Cerebellar cortex (tissue), 1 donor: ENCODE data around the gene RAD51.

ENCODE experiments used
- DNase-seq: peaks from one replicate; pipeline ENCODE4 v3.0.0-alpha.2; 2015; ENCODE audit warnings: low spot score

RAD51 gene

DNA sequence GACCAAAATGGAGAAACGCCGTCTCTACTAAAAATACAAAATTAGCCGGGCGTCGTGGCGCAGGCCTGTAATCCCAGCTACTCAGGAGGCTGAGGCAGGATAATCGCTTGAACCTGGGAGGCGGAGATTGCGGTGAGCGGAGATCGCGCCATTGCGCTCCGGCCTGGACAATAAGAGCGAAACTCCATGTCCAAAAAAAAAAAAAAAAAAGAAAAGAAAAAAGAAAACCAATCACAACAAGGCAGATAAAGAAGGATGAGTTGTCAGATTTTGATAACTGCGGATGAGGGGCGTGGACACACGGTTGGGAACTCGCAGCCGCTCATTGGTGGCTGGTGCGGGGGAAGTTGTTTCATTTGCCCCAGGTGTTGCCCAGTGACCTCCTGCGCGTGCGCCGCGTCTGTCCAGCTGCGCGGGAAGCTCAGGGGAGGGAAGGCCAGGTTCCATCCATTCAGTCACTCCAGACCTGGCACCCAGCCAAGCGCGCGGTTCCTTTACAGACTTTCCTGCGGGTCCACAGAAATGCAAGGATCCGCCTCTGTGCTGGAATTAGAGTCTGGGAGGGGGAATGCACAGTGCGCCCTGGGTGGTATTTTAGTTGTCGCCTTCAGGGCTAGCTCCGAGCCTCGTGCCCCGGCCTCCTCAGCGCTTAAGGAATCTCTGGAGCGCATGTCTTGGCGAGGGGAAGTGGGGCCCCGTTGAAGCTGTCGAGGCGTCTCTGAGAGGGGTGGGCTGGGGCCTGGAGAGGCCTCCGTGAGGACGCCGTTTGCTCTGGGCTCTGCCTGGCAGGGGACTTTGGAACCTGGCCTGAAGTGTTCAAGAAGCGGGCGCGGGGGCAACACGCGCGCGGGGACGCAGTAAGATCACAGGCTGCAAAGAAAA lies 68.2 kb downstream of the RAD51 start:
- DNase-seq = peak; percentile 74

DNA sequence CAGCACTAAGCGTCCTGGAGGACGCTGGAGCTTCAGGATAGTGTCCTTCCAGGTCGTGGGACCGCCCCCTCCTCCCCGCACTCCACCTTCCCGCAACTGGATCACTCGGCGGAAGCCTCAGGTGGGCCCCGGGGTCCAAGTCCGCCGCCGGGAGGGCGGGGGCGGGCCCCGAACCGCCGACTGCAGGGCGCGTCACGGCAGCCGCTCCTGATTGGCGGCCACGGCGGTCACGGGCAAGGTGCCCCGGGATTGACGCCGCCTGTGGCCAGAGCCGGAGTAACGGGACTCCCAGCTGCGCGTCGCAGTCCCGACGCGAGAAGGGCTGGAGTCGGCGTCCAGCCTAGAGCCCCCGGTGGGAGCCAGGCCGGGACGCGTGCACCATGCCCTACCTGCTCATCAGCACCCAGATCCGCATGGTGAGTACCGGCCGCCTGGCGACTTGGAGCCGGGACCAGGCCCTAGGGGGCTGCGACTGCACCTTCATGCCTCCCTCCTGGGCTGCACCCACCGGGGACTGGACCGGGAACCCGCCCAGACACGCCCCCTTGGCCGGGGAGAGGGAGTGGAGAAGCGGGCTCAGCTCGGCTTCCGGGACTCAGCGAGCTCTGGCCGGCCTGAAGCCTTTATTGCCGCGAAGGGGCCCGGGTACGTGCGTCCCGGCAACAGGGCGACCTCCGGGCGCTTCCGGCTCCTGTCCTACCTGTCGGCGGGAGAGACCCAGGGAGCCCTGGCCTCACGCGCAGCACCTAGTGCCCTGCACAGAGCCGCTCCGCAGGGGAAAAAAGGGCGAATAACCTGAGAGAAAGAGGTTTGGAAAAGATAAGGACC lies 69.0 kb downstream of the RAD51 start, which contains the start of gene GCHFR:
Gene GCHFR (plus strand): TSS at position 268 of the 828 bp plus-strand sequence. CDS start 113 bp downstream, at position 381.
- DNase-seq = peak; percentile 71

DNA sequence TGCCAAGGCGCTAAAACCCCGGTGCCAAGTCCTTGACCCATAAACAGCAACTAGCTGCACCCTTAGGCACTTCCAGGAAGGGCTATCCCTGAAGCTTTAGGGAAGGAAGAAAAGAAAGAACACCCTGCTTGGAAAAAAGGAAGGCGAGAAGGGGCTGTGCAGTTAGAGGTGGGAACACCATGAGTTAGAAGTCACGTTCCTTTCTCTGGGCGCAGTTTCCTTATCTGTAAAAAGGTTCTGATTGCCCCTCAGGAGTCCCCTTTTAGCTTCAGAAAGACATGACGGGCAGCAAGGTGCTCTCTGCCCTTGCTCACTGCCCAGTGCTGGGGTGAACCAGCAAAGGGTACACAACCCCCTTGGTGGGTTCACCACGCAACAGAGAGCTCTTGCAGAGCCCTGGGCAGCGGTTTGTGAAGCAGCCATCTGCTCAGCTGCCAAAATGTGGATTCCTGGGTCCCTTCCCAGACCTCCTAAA lies 69.7 kb downstream of the RAD51 start:
- DNase-seq = no peak

DNA sequence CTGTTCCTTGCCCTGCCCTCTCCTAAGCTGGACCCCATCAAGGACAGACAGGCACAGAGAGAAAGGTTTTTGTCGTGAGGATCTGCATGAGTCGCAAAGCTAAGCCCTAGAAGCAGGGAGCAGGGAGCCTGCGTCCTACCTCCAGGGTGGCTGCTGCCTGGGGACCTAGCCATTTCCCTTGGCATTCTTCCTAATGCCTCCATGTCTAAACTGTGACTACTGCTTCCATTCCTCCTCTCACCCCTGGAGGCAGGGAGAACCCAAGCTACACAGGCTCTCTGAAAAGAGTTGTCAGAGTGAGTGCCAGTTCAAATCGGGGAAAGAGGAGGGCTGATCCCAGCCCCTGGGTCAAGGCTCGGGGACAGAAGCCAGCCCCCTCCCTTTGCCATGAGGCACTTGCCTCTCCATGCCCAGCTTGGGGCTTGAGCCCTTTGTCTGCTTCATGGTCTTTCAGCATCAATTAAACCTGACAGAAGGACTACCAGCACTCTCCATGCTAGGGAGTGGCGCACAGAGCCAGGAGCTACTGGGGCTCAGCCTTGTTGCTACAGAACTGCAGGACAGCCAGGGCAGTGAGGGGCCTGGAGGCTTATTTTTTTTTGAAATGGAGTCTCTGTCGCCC lies 71.3 kb downstream of the RAD51 start:
- no peak for DNase-seq

DNA sequence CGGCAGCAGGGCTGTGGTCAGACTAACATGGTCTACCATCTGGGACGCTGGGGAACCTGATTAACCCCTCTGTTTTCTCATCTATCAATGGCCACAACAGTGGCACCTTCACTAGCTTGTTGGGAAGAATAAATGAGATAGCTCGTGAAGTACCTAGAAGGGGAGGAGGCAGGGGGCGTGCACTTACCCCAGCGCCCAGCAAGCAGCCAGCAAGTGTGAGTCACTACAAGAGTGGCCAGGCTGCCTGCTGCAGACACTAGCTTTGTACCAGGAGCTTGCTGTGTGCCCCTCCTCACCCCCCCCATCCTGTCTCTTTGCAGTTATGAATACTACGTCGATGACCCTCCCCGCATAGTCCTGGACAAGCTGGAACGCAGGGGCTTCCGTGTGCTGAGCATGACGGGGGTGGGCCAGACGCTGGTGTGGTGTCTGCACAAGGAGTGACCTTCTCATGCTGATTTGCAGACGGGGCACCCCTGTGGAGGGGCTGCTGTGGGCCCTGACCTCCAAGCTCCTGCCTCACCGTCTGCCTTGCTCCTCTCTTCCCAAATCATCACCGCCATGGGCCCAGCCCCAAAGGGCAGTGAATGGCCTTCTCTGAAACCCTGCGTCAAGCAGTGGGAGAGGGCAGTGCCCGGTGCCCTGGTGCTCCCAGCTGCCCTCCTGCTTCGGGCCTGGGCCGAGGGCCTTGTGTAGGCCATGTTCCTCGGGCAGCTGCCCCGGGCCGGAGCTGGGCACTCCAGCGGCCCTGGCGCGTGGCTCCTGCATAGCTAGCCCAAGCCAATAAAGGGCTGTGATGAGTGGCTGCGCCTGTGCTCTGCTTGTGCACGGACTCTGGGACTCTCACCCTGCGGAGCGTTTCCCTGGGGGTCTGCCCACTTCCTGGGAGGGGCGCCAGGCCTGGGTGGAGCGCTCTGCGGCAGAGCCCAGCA lies 72.2 kb downstream of the RAD51 start:
- no peak for DNase-seq

DNA sequence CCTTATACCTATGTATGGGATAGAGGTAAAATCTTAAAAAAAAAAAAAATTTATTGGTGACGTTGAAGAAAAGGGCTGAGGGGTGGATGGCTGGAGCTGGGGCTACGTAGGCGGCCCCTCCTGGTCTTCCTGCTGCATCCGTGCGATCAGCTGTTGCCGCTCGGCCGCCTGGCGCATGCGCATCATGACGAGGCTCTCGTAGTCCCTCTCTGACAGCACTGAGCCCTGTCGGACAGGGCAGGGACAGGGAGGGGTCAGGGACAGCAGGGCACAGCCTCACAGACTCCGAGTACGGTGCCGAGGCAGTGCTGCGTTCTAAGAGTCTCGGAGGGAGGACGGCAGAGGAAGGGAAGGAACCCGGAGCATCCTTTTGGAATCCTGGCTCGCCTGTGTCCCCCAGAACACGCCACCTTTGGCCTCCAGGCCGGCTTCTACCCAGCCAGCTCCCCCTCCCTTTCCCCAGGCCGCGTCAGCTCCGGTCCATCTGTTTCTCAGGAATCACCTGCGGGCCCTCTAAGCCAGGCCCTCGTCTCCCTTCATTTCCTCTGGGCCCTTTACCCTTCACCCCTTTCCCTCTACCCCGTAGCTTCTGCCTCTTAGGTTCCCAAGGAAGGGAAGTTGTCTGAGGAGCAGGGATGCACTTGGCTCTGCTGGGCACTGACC lies 73.0 kb downstream of the RAD51 start:
- DNase-seq = peak; percentile 87

DNA sequence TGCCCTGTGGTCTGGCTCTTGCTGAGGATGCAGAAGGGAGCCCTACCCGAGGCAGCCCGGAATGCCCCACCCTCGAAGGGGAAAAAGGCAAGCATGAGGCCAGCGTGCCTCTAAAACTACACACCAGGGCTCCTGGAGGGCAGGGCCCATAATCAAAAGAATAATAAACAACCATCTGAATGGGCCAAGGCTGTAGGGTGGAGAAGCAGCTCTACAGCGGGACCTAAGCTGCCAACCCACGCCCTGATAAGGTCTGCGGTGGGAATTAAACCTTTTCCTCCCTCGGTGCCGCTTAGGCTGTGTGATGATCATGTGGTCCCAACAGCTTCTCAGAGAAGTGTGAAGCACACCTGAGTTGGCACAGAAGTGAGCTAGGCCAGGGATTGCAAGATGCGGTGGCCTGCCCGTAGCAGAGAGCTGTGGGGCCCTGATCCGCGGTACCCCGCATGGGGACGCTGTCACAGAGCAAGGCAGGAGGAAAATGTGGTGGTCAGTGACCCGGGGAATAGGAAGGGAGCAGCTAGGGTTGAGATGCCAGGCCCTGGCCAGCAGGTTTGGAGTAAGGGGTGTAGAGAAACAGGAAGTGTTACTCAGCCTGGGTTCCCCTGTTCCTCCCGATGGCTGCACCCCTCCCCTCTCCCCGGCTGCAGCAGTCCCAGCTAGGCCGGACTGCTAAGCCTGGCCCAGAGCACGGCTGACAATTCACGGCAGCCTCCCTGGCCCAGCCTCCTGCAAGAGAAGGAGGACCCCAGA lies 73.7 kb downstream of the RAD51 start:
- DNase-seq = no peak

DNA sequence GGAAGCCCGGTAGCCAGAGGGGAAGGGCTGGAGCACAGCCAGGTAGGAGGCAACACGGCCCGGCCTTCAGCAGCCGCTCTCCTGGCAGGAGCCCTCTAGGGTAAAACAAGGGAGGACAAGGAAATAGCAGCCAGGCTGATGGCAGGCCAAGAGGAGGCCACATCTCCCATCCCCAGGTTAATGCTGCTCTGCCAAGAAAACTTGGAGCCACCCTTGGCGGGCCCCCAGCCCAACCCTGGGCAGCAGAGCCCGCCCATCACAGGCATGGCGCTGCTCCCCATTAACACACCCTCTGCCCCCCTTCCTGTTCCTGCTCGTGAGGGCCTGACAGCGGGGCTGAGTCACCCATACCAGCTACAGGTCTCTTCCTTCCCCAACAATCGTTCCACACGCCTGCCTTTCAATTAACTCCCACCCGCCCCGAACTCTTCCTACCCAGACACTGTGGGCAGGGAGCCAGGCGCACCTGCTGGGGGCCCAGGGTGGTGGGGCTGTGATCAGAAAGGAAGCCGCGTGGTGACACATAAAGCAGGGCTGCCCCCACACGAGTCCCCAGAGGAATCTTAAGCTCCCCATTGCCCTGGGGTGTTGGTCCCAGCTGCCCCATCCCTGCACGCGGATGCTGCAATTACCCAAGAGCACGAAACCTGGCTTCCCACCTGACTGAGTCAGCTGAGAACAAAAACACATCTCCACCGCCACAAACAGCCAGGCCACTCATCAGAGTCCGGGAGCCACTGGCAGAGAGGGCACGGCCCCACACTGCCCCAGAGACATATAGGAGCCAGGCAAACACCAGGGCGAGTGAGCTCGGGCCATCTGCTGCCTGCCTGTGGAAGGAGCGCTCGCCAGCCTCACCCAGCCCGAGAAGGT lies 74.5 kb downstream of the RAD51 start, which contains the start of gene C15orf62:
Gene C15orf62 (plus strand): TSS at position 707 of the 873 bp plus-strand sequence. CDS start 516 bp downstream, outside the sequence.
- DNase-seq = peak; percentile 74

DNA sequence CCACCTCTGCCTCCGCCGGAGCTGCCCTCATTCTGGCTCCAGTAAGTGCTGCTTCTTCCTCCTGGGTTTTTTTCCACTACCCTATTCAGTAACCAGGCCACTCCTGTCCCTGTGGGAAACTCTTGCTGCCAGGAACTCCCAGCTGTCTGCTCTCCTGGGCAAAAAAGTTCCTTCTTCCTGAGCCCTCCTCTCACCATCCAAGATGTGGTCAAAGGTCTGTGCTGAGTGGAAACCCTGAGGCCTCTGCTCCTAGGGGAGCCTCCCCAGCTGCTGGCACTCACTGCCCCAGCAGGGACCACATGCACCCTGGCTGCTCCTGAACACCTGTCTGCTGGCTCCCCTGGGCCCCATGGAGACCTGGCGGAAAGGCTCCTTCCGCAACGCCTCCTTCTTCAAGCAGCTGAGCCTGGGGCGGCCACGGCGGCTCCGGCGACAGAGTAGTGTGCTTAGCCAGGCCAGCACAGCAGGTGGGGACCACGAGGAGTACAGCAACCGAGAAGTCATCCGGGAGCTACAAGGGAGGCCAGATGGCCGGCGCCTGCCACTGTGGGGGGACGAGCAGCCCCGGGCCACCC lies 75.3 kb downstream of the RAD51 start:
- no peak for DNase-seq

DNA sequence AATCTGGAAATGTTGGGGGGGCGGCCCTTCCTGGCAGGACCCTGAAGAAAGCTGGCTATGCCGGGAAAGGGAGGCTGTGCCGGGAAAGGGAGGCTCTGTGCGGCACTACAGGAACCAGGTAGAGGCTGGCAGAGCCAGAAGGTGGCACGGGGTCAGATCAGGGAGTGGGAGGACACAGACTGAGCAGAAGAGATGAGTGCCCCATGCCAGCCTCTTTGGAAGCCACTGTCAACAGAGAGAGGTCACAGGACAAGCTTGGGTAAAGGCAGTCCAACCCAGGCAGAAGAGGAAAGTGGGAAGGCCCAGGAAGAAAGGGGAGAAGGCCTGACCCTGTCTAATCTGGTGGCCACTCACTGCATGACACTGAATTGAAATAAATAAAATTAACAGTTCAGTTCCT lies 76.3 kb downstream of the RAD51 start:
- DNase-seq = no peak

DNA sequence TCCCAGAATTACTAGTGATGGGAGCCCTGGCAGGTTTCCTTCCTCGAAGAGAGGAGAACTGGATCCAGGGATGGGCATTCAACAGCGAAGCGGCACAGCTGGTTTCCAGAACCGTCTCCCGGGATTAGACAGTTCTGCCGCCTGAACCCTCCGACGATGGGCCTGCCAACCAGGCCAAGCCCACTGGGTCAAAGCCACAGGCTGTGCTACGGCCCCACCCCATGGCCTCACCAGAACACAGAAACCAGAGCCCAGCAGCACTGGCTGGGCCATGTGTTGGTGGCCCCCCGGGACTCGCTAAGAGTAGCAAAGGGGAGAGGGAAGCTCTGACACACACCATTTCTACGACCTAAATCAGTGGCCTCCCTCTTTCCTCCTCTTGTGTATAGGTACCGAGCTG lies 77.0 kb downstream of the RAD51 start:
- no peak for DNase-seq

DNA sequence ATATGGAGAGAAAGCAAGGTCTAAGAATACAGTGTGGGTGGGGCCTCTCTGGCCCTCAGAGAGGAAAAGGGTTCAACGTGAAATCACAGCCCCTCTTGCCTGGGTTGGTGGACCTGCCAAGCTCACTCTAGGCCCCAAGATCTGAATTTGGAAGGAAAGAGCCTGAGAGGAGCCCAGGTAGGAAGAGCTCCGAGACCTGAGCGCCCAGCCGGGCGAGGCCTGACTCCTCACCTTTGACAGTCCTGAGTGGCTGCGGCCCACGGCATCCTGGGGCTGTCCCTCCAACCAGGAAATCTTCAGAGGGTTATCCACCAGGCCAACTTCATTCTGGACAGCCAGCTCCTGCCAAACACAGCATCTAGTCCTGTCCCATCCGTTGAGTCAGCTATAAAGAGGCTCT lies 78.5 kb downstream of the RAD51 start:
- DNase-seq = no peak

DNA sequence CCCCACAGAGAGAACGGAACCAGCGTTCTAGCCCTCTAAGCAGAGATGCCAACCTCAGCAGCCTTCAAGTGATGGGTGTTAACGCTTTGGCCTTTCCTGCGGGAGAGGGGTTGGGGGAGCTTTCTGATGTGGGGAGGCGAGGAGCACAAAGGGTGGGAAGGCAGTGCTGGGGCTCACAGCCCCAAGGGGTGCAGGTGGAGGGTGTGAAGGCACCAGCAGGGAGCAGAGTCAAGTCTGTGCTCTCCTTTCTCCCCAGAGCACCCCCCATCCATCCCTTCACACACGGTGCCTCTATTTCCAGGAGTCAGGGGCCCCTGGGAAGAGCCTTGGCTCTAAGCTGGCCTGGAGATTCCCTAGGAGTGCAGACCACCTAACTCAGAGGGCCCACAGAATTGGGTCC lies 78.9 kb downstream of the RAD51 start:
- DNase-seq = no peak

DNA sequence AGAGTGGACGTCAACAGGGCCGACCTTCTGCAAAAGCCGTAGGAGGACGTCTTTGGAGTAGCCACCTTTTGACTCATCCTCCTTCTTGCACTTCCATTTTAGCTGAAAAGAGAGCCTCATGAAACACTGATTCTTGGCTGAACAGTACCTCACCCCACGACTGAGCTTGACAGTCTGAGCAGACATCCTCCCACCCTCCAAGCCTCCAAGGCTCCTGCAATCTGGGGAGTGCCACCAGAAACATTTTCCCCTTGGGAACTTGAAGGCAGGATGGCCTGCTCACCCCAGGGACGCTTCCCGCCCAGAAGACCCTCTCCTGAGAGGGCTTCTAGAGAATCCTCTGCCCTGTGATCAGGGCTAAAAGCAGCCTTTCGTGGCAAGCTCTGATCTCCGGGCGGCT lies 80.0 kb downstream of the RAD51 start:
- DNase-seq = no peak

DNA sequence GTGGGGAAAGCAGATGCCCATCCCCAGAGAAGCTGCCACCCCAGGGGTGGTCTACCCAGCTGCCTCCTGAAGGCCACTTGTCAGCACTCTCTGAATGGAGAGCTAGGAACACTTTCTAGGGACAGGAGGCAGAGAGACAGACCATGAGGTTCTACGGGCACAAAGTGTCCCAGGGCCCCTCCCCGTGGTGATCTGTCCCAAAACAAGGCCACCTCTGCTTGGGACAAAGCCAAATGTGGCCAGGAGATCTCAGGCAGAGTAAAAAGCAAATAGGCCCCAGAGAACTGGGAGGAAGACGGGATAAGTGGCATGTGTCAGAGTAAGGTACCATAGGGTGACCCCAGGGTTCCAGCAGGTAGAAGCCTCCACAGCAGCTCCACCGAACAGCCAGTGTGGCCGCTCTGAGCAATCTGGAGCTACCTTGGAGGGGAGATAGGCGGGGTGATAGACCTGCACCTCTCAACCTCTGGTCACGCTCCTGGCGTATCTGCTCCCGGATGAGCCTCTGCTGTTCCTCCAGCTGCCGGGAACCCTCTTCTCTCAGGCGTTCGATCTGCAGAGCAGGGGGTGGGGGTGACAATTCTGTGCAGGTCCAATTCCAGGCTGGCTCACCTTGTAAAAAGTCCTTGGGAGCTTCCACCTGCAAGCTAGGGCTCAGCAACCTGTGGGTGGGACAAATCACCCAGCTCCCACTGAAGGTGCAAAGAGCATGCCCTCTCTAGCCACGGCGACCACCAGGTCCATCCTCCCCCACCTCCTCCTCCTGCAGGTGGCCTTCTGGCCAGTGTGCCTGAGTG lies 81.0 kb downstream of the RAD51 start:
- no peak for DNase-seq

DNA sequence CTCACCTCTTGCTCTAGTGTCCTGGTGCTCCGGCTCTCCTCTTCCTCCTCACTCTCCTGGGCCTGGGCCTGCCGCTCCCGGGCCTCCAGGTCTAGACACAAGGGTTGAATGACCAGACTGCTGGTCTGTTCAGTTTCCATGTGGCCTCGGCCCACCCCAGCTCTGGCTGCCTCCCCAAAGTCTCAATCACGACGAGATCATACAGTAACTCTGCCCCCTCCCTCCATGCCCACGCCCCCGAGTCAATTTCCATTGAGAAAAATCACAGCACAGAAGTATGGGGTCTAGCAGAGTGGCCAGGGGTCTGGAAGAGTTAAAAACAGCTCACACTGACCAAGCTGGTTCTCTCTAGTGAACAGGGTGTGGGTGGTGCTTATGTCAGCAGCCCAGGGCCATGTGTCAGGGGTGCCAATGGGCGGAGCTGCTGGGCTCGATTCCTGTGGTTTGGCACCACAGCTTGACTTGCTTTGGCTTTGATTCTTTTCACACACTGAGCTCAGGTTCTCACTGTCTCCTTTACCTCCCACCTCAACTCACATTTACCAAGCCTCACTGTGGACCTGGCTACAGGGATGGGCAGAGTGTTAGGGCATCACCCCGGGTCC lies 81.7 kb downstream of the RAD51 start:
- DNase-seq = no peak
